Mucosa of stomach (tissue), 1 donor: Measurements from ENCODE around the gene LRRC8D.
"Not testable (repeated sequence)": the region's sequence is repeated elsewhere in the genome, so short reads cannot be mapped to it uniquely, and the experiment has no call there.

Experiments used
- H3K27me3 ChIP-seq: one replicate; pipeline ENCODE4 v1.7.0; 2013; ENCODE audit warnings: mild to moderate bottlenecking, low read length; ENCODE audit not compliant: control insufficient read depth, insufficient read depth
- H3K36me3 ChIP-seq: one replicate; pipeline ENCODE4 v1.7.0; 2013; ENCODE audit warnings: low read length; ENCODE audit not compliant: control insufficient read depth, insufficient read depth
- H3K4me1 ChIP-seq: one replicate; pipeline ENCODE4 v1.7.0; 2013; ENCODE audit warnings: mild to moderate bottlenecking, low read length; ENCODE audit not compliant: control insufficient read depth, insufficient read depth
- H3K4me3 ChIP-seq: one replicate; pipeline ENCODE4 v1.7.0; 2013; ENCODE audit warnings: low read length
- H3K9ac ChIP-seq: one replicate; pipeline ENCODE4 v1.7.0; 2013; ENCODE audit warnings: mild to moderate bottlenecking, low read length, moderate library complexity
- H3K9me3 ChIP-seq: one replicate; pipeline ENCODE4 v1.7.0; 2013; ENCODE audit warnings: mild to moderate bottlenecking, low read length, moderate library complexity; ENCODE audit not compliant: control insufficient read depth
- donor health status: Pancreatic carcinoma.

LRRC8D gene

GRCh38 chr1:89918794-89919155 lies 97.9 kb downstream of the LRRC8D start:
- H3K36me3 ChIP-seq = no peaks in the 10 kb centered on the region
- no peaks in the 10 kb centered on the region for H3K27me3 ChIP-seq
- no peaks in the 10 kb centered on the region for H3K4me1 ChIP-seq
- no peaks in the 10 kb centered on the region for H3K9me3 ChIP-seq
- no peak overlapping the region for H3K9ac ChIP-seq
- no peak overlapping the region for H3K4me3 ChIP-seq

GRCh38 chr1:89919174-89919573 lies 98.3 kb downstream of the LRRC8D start:
- Histone ChIP-seq H3K36me3 (no peaks in the 10 kb centered on the region), H3K9ac (no peak overlapping the region), H3K27me3 (no peaks in the 10 kb centered on the region), H3K4me3 (no peak overlapping the region), H3K4me1 (no peaks in the 10 kb centered on the region), H3K9me3 (no peaks in the 10 kb centered on the region)

- Histone ChIP-seq H3K9ac (no peak overlapping the region), H3K4me1 (no peaks in the 10 kb centered on the region), H3K27me3 (no peaks in the 10 kb centered on the region), H3K9me3 (no peaks in the 10 kb centered on the region), H3K4me3 (no peak overlapping the region), H3K36me3 (no peaks in the 10 kb centered on the region)
These were observed 102.1 kb downstream of the LRRC8D start for GRCh38 chr1:89922911-89923310.

GRCh38 chr1:89923517-89923916 lies 102.7 kb downstream of the LRRC8D start:
- Histone ChIP-seq H3K9ac (no peak overlapping the region), H3K4me3 (no peak overlapping the region), H3K27me3 (no peaks in the 10 kb centered on the region), H3K36me3 (no peaks in the 10 kb centered on the region), H3K9me3 (no peaks in the 10 kb centered on the region), H3K4me1 (no peaks in the 10 kb centered on the region)

GRCh38 chr1:89924075-89924474 lies 103.2 kb downstream of the LRRC8D start:
- not testable (repeated sequence) for H3K4me3 ChIP-seq, H3K36me3 ChIP-seq, H3K9me3 ChIP-seq, H3K27me3 ChIP-seq, H3K4me1 ChIP-seq, H3K9ac ChIP-seq

GRCh38 chr1:89927049-89927448 lies 106.2 kb downstream of the LRRC8D start:
- Histone ChIP-seq H3K9me3 (no peaks in the 10 kb centered on the region), H3K4me3 (no peak overlapping the region), H3K4me1 (no peaks in the 10 kb centered on the region), H3K36me3 (no peaks in the 10 kb centered on the region), H3K9ac (no peak overlapping the region), H3K27me3 (no peaks in the 10 kb centered on the region)

GRCh38 chr1:89927478-89927877 lies 106.6 kb downstream of the LRRC8D start:
- H3K4me3 ChIP-seq = no peak overlapping the region
- no peak overlapping the region for H3K9ac ChIP-seq

GRCh38 chr1:89928506-89928905 lies 107.7 kb downstream of the LRRC8D start:
- no peak overlapping the region for H3K9ac ChIP-seq
- H3K4me1 ChIP-seq = no peaks in the 10 kb centered on the region
- no peaks in the 10 kb centered on the region for H3K36me3 ChIP-seq
- H3K4me3 ChIP-seq = no peak overlapping the region
- H3K9me3 ChIP-seq = no peaks in the 10 kb centered on the region
- H3K27me3 ChIP-seq = no peaks in the 10 kb centered on the region

More at GRCh38 chr1:89927478-89927877, 106.6 kb downstream of the LRRC8D start:
- Histone ChIP-seq H3K27me3 (no peaks in the 10 kb centered on the region), H3K4me1 (no peaks in the 10 kb centered on the region), H3K36me3 (no peaks in the 10 kb centered on the region), H3K9me3 (no peaks in the 10 kb centered on the region)

- Histone ChIP-seq H3K9me3 (no peaks in the 10 kb centered on the region), H3K4me1 (no peaks in the 10 kb centered on the region), H3K27me3 (no peaks in the 10 kb centered on the region), H3K9ac (no peak overlapping the region), H3K4me3 (no peak overlapping the region), H3K36me3 (no peaks in the 10 kb centered on the region)
These were observed 108.7 kb downstream of the LRRC8D start for GRCh38 chr1:89929467-89930063.

GRCh38 chr1:89930579-89930978 lies 109.7 kb downstream of the LRRC8D start:
- no peak overlapping the region for H3K9ac ChIP-seq
- H3K4me3 ChIP-seq = no peak overlapping the region
- no peaks in the 10 kb centered on the region for H3K27me3 ChIP-seq
- H3K9me3 ChIP-seq = no peaks in the 10 kb centered on the region
- H3K4me1 ChIP-seq = no peaks in the 10 kb centered on the region
- H3K36me3 ChIP-seq = no peaks in the 10 kb centered on the region

GRCh38 chr1:89931964-89932363 lies 111.1 kb downstream of the LRRC8D start:
- Histone ChIP-seq H3K36me3 (no peaks in the 10 kb centered on the region), H3K4me3 (no peak overlapping the region), H3K9me3 (no peaks in the 10 kb centered on the region), H3K4me1 (no peaks in the 10 kb centered on the region), H3K27me3 (no peaks in the 10 kb centered on the region), H3K9ac (no peak overlapping the region)

GRCh38 chr1:89932598-89933364 lies 111.9 kb downstream of the LRRC8D start:
- Histone ChIP-seq H3K9ac (no peak overlapping the region), H3K9me3 (no peaks in the 10 kb centered on the region), H3K4me3 (no peak overlapping the region), H3K27me3 (no peaks in the 10 kb centered on the region), H3K4me1 (no peaks in the 10 kb centered on the region), H3K36me3 (no peaks in the 10 kb centered on the region)
